DMS114 treated with DMSO at 0.1 percent for 48 hours (cell line): Measurements from ENCODE around the gene DUOX1.

Source experiments
- DNase-seq: peaks from one replicate; lab custom pipeline; 2025; ENCODE audit not compliant: unreplicated experiment; lab: John Stamatoyannopoulos, UW

Gene DUOX1

GRCh38 chr15:45139770-45140169, 10.0 kb downstream of the DUOX1 start:
- DNase-seq = no peak

- no peak for DNase-seq
Measured at GRCh38 chr15:45140557-45141250, 10.9 kb downstream of the DUOX1 start.

GRCh38 chr15:45141386-45141785, 11.6 kb downstream of the DUOX1 start:
- DNase-seq = no peak

GRCh38 chr15:45143056-45143455, 13.3 kb downstream of the DUOX1 start:
- no peak for DNase-seq

GRCh38 chr15:45143946-45144345, 14.2 kb downstream of the DUOX1 start:
- DNase-seq = no peak

GRCh38 chr15:45144775-45145174, 15.0 kb downstream of the DUOX1 start:
- DNase-seq = no peak

GRCh38 chr15:45146405-45146804, 16.6 kb downstream of the DUOX1 start:
- no peak for DNase-seq

GRCh38 chr15:45147606-45148005, 17.8 kb downstream of the DUOX1 start:
- DNase-seq = no peak

- DNase-seq = no peak
Measured at GRCh38 chr15:45148076-45149059, 18.6 kb downstream of the DUOX1 start.

- no peak for DNase-seq
Measured at GRCh38 chr15:45149060-45149459, 19.3 kb downstream of the DUOX1 start.

- DNase-seq = no peak
Measured at GRCh38 chr15:45150481-45150880, 20.7 kb downstream of the DUOX1 start.

- DNase-seq = no peak
Measured at GRCh38 chr15:45150997-45151396, 21.2 kb downstream of the DUOX1 start.

GRCh38 chr15:45151998-45152828, 22.4 kb downstream of the DUOX1 start:
- no peak for DNase-seq

- no peak for DNase-seq
Measured at GRCh38 chr15:45155739-45156138, 25.9 kb downstream of the DUOX1 start.

GRCh38 chr15:45156744-45157455, 27.1 kb downstream of the DUOX1 start:
- no peak for DNase-seq

- no peak for DNase-seq
Measured at GRCh38 chr15:45157974-45158373, 28.2 kb downstream of the DUOX1 start.

GRCh38 chr15:45161666-45162065, 31.9 kb downstream of the DUOX1 start:
- no peak for DNase-seq

GRCh38 chr15:45162771-45163507, 33.1 kb downstream of the DUOX1 start:
- DNase-seq = peak; percentile 48

GRCh38 chr15:45163508-45163856, 33.7 kb downstream of the DUOX1 start:
- no peak for DNase-seq

GRCh38 chr15:45164914-45165313, 35.1 kb downstream of the DUOX1 start:
- no peak for DNase-seq
